Measurements from ENCODE around the gene S1PR4. TPM values are rescaled to one million over a fixed set of nuclear protein-coding genes. Genes with fewer than 3 reads are reported as not detected.
"Not testable (repeated sequence)": the region's sequence is repeated elsewhere in the genome, so short reads cannot be mapped to it uniquely, and the experiment has no call there.

S1PR4 gene
- total and polyA plus RNA-seq, 3 experiments from 2014 or later = 64.3 to 494 (median 68.9) TPM

DNA sequence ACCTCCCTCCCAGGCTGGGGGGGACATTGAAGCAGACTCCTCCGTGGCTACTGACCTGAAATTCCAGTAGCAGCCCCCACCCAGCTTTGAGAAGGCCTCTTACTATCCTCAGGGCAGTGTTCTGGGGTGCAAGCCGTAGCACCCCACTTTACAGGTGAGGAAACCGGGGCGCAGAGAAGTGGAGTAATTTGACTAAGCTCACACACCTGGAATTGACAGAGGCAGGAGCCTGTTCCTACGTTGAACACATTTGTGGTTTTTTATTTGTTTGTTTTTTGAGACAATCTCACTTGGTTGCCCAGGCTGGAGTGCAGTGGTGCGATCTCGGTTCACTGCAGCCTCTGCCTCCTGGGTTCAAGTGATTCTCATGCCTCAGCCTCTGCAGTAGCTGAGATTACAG lies 14.6 kb upstream of the S1PR4 start:
- CTCF ChIA-PET = interaction anchor here (0.7 to 3.2 kb wide), 15 partner anchors 8 to 277 kb away, joined by 3 to 33 read pairs (median 4); no protein-coding TSS in a partner anchor
- H3K27me3 ChIP-seq (ENCODE audit: insufficient read depth, low read length, poor library complexity, severe bottlenecking) = no peaks in the 10 kb centered on the region
- peaks cover 8% of the 10 kb centered on the region for H3K4me1 ChIP-seq (ENCODE audit: insufficient read depth, low read length)
- DNase-seq = no peak
- no peak overlapping the region for H3K27ac ChIP-seq (ENCODE audit: low read depth, low read length)
- peaks cover 12 to 13% (median 12%) of the 10 kb centered on the region in 3 donors for H3K4me1 Mint-ChIP-seq
- POLR2A ChIA-PET = no interaction called here
- H3K4me3 Mint-ChIP-seq = no peak overlapping the region
- no peaks in the 10 kb centered on the region for H3K36me3 Mint-ChIP-seq
- no peaks in the 10 kb centered on the region for H3K9me3 ChIP-seq (ENCODE audit: low read length)
- no peaks in the 10 kb centered on the region for H3K36me3 ChIP-seq (ENCODE audit: insufficient read depth, low read length)
- H3K27me3 Mint-ChIP-seq = no peaks in the 10 kb centered on the region
- H3K9me3 Mint-ChIP-seq = peaks cover 0 to 3% (median 2%) of the 10 kb centered on the region in 5 donors
- peak overlapping the region in 2 of 8 donors; percentile 43 to 75 for H3K27ac Mint-ChIP-seq
- no peak overlapping the region for H3K4me3 ChIP-seq (ENCODE audit: low read length)

DNA sequence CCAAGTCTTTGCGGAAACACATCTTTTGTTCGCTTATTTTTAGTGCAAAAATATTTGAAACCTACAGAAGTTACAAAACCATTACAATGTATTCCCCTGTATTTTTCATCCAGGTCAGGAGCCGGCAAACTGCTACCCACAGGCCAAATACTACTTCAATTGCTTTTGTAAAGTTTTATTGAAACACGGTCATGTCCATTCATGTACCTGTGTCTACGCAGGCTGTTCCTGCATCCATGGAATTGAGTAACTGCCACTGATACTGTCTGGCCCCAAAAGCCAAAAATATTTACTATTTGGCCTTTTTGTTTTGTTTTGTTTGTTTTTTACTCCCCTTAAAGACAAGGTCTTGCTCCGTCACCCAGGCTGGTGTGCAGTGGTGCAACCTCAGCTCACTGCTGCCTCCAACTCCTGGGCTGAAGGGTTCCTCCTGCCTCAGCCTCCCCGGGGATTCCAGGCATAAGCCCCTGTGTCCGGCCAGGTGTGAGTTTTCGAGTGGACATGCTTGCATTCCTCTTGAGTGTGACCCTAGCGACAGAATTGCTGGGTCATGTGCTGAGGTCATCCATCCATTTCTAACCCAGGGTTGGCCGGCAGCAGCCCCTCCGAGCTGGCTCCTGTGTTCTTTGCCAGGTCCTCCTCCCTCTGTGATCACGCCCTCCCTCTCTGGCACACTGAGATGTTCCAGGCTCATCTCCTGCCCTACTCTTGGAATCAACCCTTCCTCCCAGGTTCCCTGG lies 10.9 kb upstream of the S1PR4 start:
- H3K4me3 ChIP-seq (ENCODE audit: low read length) = no peak overlapping the region
- H3K4me3 Mint-ChIP-seq = no peak overlapping the region
- CTCF ChIA-PET = interaction anchor here (0.9 kb wide), 1 partner anchor 23 kb away, joined by 3 read pairs; no protein-coding TSS in a partner anchor
- POLR2A ChIA-PET = no interaction called here
- no peaks in the 10 kb centered on the region for H3K36me3 ChIP-seq (ENCODE audit: insufficient read depth, low read length)
- peak overlapping the region in 1 of 8 donors; percentile 38 for H3K27ac Mint-ChIP-seq
- no peaks in the 10 kb centered on the region for H3K9me3 ChIP-seq (ENCODE audit: low read length)
- H3K27me3 ChIP-seq (ENCODE audit: insufficient read depth, low read length, poor library complexity, severe bottlenecking) = no peaks in the 10 kb centered on the region
- H3K27ac ChIP-seq (ENCODE audit: low read depth, low read length) = no peak overlapping the region
- H3K4me1 Mint-ChIP-seq = peaks cover 11 to 13% (median 12%) of the 10 kb centered on the region in 3 donors
- peaks cover 8% of the 10 kb centered on the region for H3K4me1 ChIP-seq (ENCODE audit: insufficient read depth, low read length)
- peaks cover 0 to 3% (median 0%) of the 10 kb centered on the region in 5 donors for H3K9me3 Mint-ChIP-seq
- DNase-seq = no peak
- H3K36me3 Mint-ChIP-seq = no peaks in the 10 kb centered on the region
- H3K27me3 Mint-ChIP-seq = no peaks in the 10 kb centered on the region

GRCh38 chr19:3171894-3172672 lies 6.5 kb upstream of the S1PR4 start:
- Histone ChIP-seq H3K9me3 (ENCODE audit: low read length) (no peaks in the 10 kb centered on the region), H3K36me3 (ENCODE audit: insufficient read depth, low read length) (no peaks in the 10 kb centered on the region), H3K4me3 (ENCODE audit: low read length) (no peak overlapping the region), H3K27me3 (ENCODE audit: insufficient read depth, low read length, poor library complexity, severe bottlenecking) (no peaks in the 10 kb centered on the region), H3K4me1 (ENCODE audit: insufficient read depth, low read length) (peaks cover 13% of the 10 kb centered on the region), H3K27ac (ENCODE audit: low read depth, low read length) (no peak overlapping the region)
- DNase-seq = no peak
- peaks cover 0 to 2% (median 0%) of the 10 kb centered on the region in 5 donors for H3K9me3 Mint-ChIP-seq
- peak overlapping the region in 7 of 8 donors; percentile 17 to 79 (median 57) for H3K27ac Mint-ChIP-seq
- ChIA-PET CTCF (interaction anchor here (1.0 kb wide), 2 partner anchors 9 to 68 kb away, joined by 3 to 4 read pairs; no protein-coding TSS in a partner anchor), POLR2A (no interaction called here)
- H3K36me3 Mint-ChIP-seq = peaks cover 0 to 2% (median 0%) of the 10 kb centered on the region in 3 donors
- peaks cover 15 to 19% (median 15%) of the 10 kb centered on the region in 3 donors for H3K4me1 Mint-ChIP-seq
- no peak overlapping the region for H3K4me3 Mint-ChIP-seq
- H3K27me3 Mint-ChIP-seq = no peaks in the 10 kb centered on the region

- POLR2A ChIA-PET; H3K36me3 Mint-ChIP-seq; H3K27me3 ChIP-seq (ENCODE audit: insufficient read depth, low read length, poor library complexity, severe bottlenecking); H3K9me3 Mint-ChIP-seq; H3K27ac ChIP-seq (ENCODE audit: low read depth, low read length); H3K36me3 ChIP-seq (ENCODE audit: insufficient read depth, low read length); H3K9me3 ChIP-seq (ENCODE audit: low read length); H3K27me3 Mint-ChIP-seq; H3K4me3 Mint-ChIP-seq; DNase-seq; H3K4me3 ChIP-seq (ENCODE audit: low read length): not testable (repeated sequence)
- H3K4me1 Mint-ChIP-seq = peaks cover 16 to 22% (median 18%) of the 10 kb centered on the region in 3 donors
- CTCF ChIA-PET = interaction anchor here (1.0 kb wide), 1 partner anchor 69 kb away, joined by 3 read pairs; no protein-coding TSS in a partner anchor
- peaks cover 19% of the 10 kb centered on the region for H3K4me1 ChIP-seq (ENCODE audit: insufficient read depth, low read length)
- H3K27ac Mint-ChIP-seq = peak overlapping the region in 1 of 8 donors; percentile 54
These were observed 5.9 kb upstream of the S1PR4 start for GRCh38 chr19:3172673-3173000.

GRCh38 chr19:3175781-3176714 lies 2.5 kb upstream of the S1PR4 start:
- peak overlapping the region; percentile 63 to 92 (median 85) for H3K4me3 Mint-ChIP-seq
- H3K9me3 ChIP-seq (ENCODE audit: low read length) = no peaks in the 10 kb centered on the region
- H3K27me3 Mint-ChIP-seq = no peaks in the 10 kb centered on the region
- peak overlapping the region; percentile 94 to 99 (median 98) for H3K27ac Mint-ChIP-seq
- ChIA-PET CTCF (interaction anchor here (1.4 to 2.1 kb wide), 2 partner anchors 12 to 225 kb away, joined by 3 to 7 read pairs; no protein-coding TSS in a partner anchor), POLR2A (interaction anchor here (1.1 kb wide), 1 partner anchor 9 kb away, joined by 3 read pairs; the partner anchor contains the start of gene NCLN)
- H3K27ac ChIP-seq (ENCODE audit: low read depth, low read length) = peak overlapping the region; percentile 70
- peaks cover 23% of the 10 kb centered on the region for H3K4me1 ChIP-seq (ENCODE audit: insufficient read depth, low read length)
- peaks cover 2 to 31% (median 12%) of the 10 kb centered on the region in 3 donors for H3K36me3 Mint-ChIP-seq
- H3K27me3 ChIP-seq (ENCODE audit: insufficient read depth, low read length, poor library complexity, severe bottlenecking) = no peaks in the 10 kb centered on the region
- DNase-seq = peak; percentile 32 to 75 (median 40)
- no peaks in the 10 kb centered on the region for H3K9me3 Mint-ChIP-seq
- peaks cover 6% of the 10 kb centered on the region for H3K36me3 ChIP-seq (ENCODE audit: insufficient read depth, low read length)
- H3K4me3 ChIP-seq (ENCODE audit: low read length) = peak overlapping the region; percentile 57
- H3K4me1 Mint-ChIP-seq = peaks cover 18 to 31% (median 23%) of the 10 kb centered on the region in 3 donors

GRCh38 chr19:3176715-3177501 lies 1.7 kb upstream of the S1PR4 start:
- peaks cover 27% of the 10 kb centered on the region for H3K4me1 ChIP-seq (ENCODE audit: insufficient read depth, low read length)

More at GRCh38 chr19:3176715-3177501, 1.7 kb upstream of the S1PR4 start:
- CTCF ChIA-PET = interaction anchor here (1.4 to 2.1 kb wide), 2 partner anchors 13 to 226 kb away, joined by 3 to 7 read pairs; no protein-coding TSS in a partner anchor
- POLR2A ChIA-PET = interaction anchor here (1.1 kb wide), 1 partner anchor 8 kb away, joined by 3 read pairs; the partner anchor contains the start of gene NCLN
- peak overlapping the region; percentile 70 for H3K27ac ChIP-seq (ENCODE audit: low read depth, low read length)
- Mint-ChIP-seq H3K9me3 (no peaks in the 10 kb centered on the region), H3K4me3 (peak overlapping the region; percentile 74 to 92 (median 88)), H3K36me3 (peaks cover 2 to 36% (median 12%) of the 10 kb centered on the region in 3 donors), H3K4me1 (peaks cover 18 to 33% (median 24%) of the 10 kb centered on the region in 3 donors), H3K27ac (peak overlapping the region; percentile 94 to 99 (median 98)), H3K27me3 (no peaks in the 10 kb centered on the region)
- no peaks in the 10 kb centered on the region for H3K9me3 ChIP-seq (ENCODE audit: low read length)
- peaks cover 7% of the 10 kb centered on the region for H3K36me3 ChIP-seq (ENCODE audit: insufficient read depth, low read length)
- H3K4me3 ChIP-seq (ENCODE audit: low read length) = peak overlapping the region; percentile 57
- no peaks in the 10 kb centered on the region for H3K27me3 ChIP-seq (ENCODE audit: insufficient read depth, low read length, poor library complexity, severe bottlenecking)
- DNase-seq = peak; percentile 47 to 88 (median 65)
